Measurements from ENCODE around the gene PCNX2.
A peak's percentile ranks its signal among the peaks of the same experiment; 100 is the strongest.

Gene PCNX2

GRCh38 chr1:233257786-233258185, 37.7 kb downstream of the PCNX2 start:
- no peak for DNase-seq

GRCh38 chr1:233256789-233257188, 38.7 kb downstream of the PCNX2 start:
- no peak for DNase-seq

- DNase-seq, result no peak
These were observed 39.3 kb downstream of the PCNX2 start for GRCh38 chr1:233256191-233256590.

GRCh38 chr1:233255145-233255544, 40.4 kb downstream of the PCNX2 start:
- no peak for DNase-seq

GRCh38 chr1:233253832-233254331, 41.6 kb downstream of the PCNX2 start:
- DNase-seq, result no peak

- DNase-seq, result no peak
These were observed 42.2 kb downstream of the PCNX2 start for GRCh38 chr1:233253231-233253831.

GRCh38 chr1:233252441-233252840, 43.1 kb downstream of the PCNX2 start:
- peak; percentile 75 for DNase-seq

GRCh38 chr1:233251201-233251720, 44.3 kb downstream of the PCNX2 start:
- DNase-seq, result no peak

- DNase-seq, result no peak
These were observed 47.5 kb downstream of the PCNX2 start for GRCh38 chr1:233248014-233248413.

GRCh38 chr1:233246965-233247364, 48.6 kb downstream of the PCNX2 start:
- no peak for DNase-seq

- DNase-seq, result peak; percentile 12
These were observed 50.2 kb downstream of the PCNX2 start for GRCh38 chr1:233245191-233245765.

GRCh38 chr1:233244183-233244582, 51.3 kb downstream of the PCNX2 start:
- DNase-seq, result no peak

- DNase-seq, result peak; percentile 85
These were observed 52.6 kb downstream of the PCNX2 start for GRCh38 chr1:233242827-233243483.

- no peak for DNase-seq
These were observed 53.8 kb downstream of the PCNX2 start for GRCh38 chr1:233241759-233242158.

- peak; percentile 50 for DNase-seq
These were observed 54.5 kb downstream of the PCNX2 start for GRCh38 chr1:233240829-233241682.

- no peak for DNase-seq
These were observed 55.2 kb downstream of the PCNX2 start for GRCh38 chr1:233240371-233240770.

- DNase-seq, result peak; percentile 20
These were observed 56.6 kb downstream of the PCNX2 start for GRCh38 chr1:233238884-233239431.

- DNase-seq, result no peak
These were observed 57.9 kb downstream of the PCNX2 start for GRCh38 chr1:233237647-233238046.

- no peak for DNase-seq
These were observed 62.0 kb downstream of the PCNX2 start for GRCh38 chr1:233233508-233234040.

GRCh38 chr1:233230011-233230410, 65.5 kb downstream of the PCNX2 start:
- no peak for DNase-seq

- DNase-seq, result no peak
These were observed 66.2 kb downstream of the PCNX2 start for GRCh38 chr1:233229288-233229687.

- no peak for DNase-seq
These were observed 67.5 kb downstream of the PCNX2 start for GRCh38 chr1:233227930-233228465.
